Stomach (tissue), 4 donors: Measurements from ENCODE around the gene ADAMTSL3.

ENCODE experiments used
- CTCF ChIP-seq, 7 experiments: fragments of 450-650 bp in 4 of 7; fragments of 200-600 bp in 3 of 7; sonication (generic) in 3 of 7; IDR thresholded peaks; one replicate each; pipeline ENCODE4 v1.5.1; 2016 to 2019; ENCODE audit warnings: antibody characterized with exemption in 7 of 7, control low read depth in 2 of 7, mild to moderate bottlenecking in 1 of 7
- POLR2AphosphoS5 ChIP-seq, 3 donors: sonication (generic); formaldehyde crosslinking; IDR thresholded peaks; one replicate each; pipeline ENCODE4 v1.6.1; 2016; ENCODE audit warnings: antibody characterized with exemption in 3 of 3

DNA sequence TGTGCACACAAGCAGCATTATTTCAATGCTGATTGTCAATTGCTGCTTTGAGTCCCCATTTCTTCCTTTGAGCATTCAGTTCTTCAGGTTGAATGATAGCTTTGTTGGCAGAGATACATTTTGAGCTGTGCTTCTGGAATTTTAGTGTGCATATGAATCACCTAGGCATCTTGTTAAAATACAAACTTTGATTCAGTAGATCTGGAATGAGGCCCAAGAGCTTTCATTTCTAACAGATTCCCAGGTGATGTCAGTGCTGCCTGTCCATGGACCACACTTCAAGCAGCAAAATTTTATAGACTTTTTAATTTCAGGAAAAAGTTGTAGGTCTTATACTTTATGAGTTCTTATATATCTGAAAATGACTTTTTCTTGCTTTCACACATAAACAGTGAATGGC, 131.1 kb downstream of the ADAMTSL3 start:
- no peak for TF ChIP-seq CTCF (IDR thresholded peaks at IDR 0.05)
- no peak for TF ChIP-seq POLR2AphosphoS5 (IDR thresholded peaks at IDR 0.05)
